Psoas muscle (tissue), 8 donors: ENCODE measurements around the gene STON1. TPM values are rescaled to one million over a fixed set of nuclear protein-coding genes. Genes with fewer than 3 reads are reported as not detected.

ENCODE experiments used
- ATAC-seq, 4 donors: fragments of 200-7000 bp; cut with Tn5 transposase; one replicate each; pipeline ENCODE4 v1.9.1; 2020; ENCODE audit warnings: moderate library complexity in 3 of 4, mild to moderate bottlenecking in 2 of 4
- DNase-seq, 2 donors: peaks; one replicate each; pipeline ENCODE4 v3.0.0-alpha.2; 2020
- H3K27ac ChIP-seq: fragments of 200-600 bp; one replicate; pipeline ENCODE4 v1.8.0; 2022
- H3K27me3 ChIP-seq, 3 donors: fragments of 200-600 bp in 1 of 3; one replicate each; pipeline versions ENCODE4 v1.6.1 to v1.8.0; 2013 to 2022; ENCODE audit warnings: low read length in 2 of 3, mild to moderate bottlenecking in 2 of 3, moderate library complexity in 1 of 3; ENCODE audit not compliant: insufficient read depth in 3 of 3
- H3K36me3 ChIP-seq, 2 donors: fragments of 200-600 bp in 1 of 2; one replicate each; pipeline versions ENCODE4 v1.6.1 to v1.8.0; 2013 to 2022; ENCODE audit warnings: low read depth in 1 of 2, mild to moderate bottlenecking in 1 of 2, moderate library complexity in 1 of 2; ENCODE audit not compliant: insufficient read depth in 1 of 2
- H3K4me1 ChIP-seq: fragments of 200-600 bp; one replicate; pipeline ENCODE4 v1.8.0; 2022
- H3K4me3 ChIP-seq: fragments of 200-600 bp; one replicate; pipeline ENCODE4 v1.8.0; 2022; ENCODE audit warnings: mild to moderate bottlenecking
- H3K9me3 ChIP-seq: fragments of 200-600 bp; one replicate; pipeline ENCODE4 v1.8.0; 2022
- CTCF ChIP-seq: fragments of 200-600 bp; IDR thresholded peaks from one replicate; pipeline ENCODE4 v1.8.0; 2022; ENCODE audit warnings: antibody characterized with exemption
- WGBS, 3 donors: extraction: QIAGEN DNeasy Blood & Tissue Kit; methylation state at CpG; one replicate each; pipeline versions ENCODE4 v1.1.6 to v1.1.7; 2013; 5-methylcytosine and 5-hydroxymethylcytosine counted together
- intact Hi-C, 2 donors: fragments of 100-400 bp; cut with DNase I; formaldehyde crosslinking; loops; one replicate each; pipeline versions ENCODE4 v1.11.0 to v1.14.2; 2022
- polyA plus RNA-seq, 3 donors: library from polyadenylated mRNA; stranded (reverse); fragments of 200-250 nt; gene quantifications; one replicate each; pipeline ENCODE4 v1.2.3, GENCODE V29; 2013
- total RNA-seq, 4 donors: library from RNA; stranded (reverse); fragmentation: NEBNext Ultra II Directional in 2 of 4; extraction: Animal tissue kit (Norgen Biotek cat#: 25700) in 2 of 4; gene quantifications; one replicate each; pipeline versions ENCODE4 v1.2.1 to v1.2.4, GENCODE V29; 2021 to 2023
- donor health status: healthy with polysubstance abuse.
- donor health status: DM: no; HTN: no; CAD: no; lungs with moderate emphysema.
- donor health status: Bipolar disorder and iron deficiency.
- donor health status: healthy.
- donor health status: DM: yes; HTN: yes; CAD: no.
- donor health status: DM: no; HTN: no; CAD: no.
- donor health status: DM: no; HTN: no; CAD: no.
- donor health status: DM: yes; HTN: yes; CAD: no.

Gene STON1
- total and polyA plus RNA-seq, 7 donors: 0.98 to 5.6 (median 1.8) TPM

DNA sequence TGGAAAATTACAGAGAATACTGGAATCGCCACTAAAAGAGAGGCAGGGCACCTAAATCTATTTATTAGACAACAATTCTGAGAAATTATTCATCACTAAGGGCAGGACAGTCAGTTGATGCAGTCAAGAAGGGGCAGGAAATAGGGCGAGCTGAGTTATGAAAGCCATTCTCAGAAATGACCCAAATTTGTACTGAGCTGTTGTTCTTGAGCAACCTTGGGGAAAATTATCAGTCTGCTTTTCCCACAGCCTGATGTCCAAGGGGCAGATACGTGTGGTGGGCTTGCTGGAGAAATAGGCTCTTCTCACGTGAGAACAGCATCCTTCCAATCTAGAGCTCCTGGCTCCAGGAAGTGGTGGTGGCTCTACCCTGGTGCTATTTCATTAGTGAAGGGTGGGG is 38.6 kb downstream of the STON1 start:
- no peak for TF ChIP-seq CTCF
- Histone ChIP-seq H3K4me1 (no peaks in the 10 kb centered on the region), H3K9me3 (no peaks in the 10 kb centered on the region), H3K36me3 (no peaks in the 10 kb centered on the region), H3K4me3 (no peak overlapping the region), H3K27me3 (no peaks in the 10 kb centered on the region), H3K27ac (no peak overlapping the region)
- ATAC-seq (no peak), DNase-seq (no peak)
- WGBS, 3 donors: 75 to 92% (median 89%) methylated on average over 4 of the region's 4 CpGs
- intact Hi-C loops: no loop called here

DNA sequence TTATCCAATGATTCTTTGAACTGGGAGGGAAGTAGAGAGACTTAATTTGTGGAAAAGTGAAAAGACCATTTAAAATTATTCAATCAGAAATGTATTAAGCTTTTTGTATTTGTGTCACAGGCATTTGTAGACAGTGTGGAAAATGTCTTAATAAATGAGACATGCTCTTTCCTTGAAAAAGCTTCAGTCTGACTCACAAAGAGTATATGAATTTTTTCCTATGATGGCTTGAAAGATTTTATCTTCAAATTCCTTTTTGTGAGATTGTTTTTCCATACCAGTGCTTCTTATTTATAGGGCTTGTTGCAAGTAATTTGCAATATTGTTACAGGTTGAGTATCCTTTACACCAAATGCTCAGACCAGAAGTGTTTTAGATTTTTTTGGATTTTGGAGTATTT is 39.5 kb downstream of the STON1 start:
- no peak for TF ChIP-seq CTCF
- intact Hi-C loops: no loop called here
- Histone ChIP-seq H3K36me3 (no peaks in the 10 kb centered on the region), H3K27me3 (no peaks in the 10 kb centered on the region), H3K4me1 (no peaks in the 10 kb centered on the region), H3K4me3 (no peak overlapping the region), H3K27ac (no peak overlapping the region), H3K9me3 (no peaks in the 10 kb centered on the region)
- DNase-seq: no peak
- ATAC-seq: no peak

DNA sequence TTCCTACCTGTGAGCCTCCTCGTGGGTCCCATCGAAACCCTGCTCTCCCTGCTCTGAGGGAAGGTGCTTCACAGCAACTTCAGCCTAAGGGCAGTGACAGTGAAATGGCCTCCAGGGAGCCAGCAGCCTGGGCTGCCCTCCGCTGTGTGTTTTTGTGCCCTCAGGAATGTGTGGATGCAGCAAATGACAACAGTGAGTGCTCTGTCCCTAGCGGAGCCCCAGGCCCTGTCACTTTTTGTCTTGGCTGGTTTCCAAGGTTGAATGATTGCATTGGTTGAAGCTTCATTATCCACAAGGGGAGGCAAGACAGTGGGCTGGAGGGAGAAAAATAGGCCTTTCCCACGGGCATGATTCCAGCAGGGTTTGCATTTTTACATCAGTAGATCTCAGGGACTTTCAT is 42.9 kb downstream of the STON1 start:
- ATAC-seq (no peak), DNase-seq (no peak)
- Histone ChIP-seq H3K4me3 (no peak overlapping the region), H3K36me3 (no peaks in the 10 kb centered on the region), H3K27me3 (no peaks in the 10 kb centered on the region), H3K4me1 (no peaks in the 10 kb centered on the region), H3K27ac (no peak overlapping the region), H3K9me3 (no peaks in the 10 kb centered on the region)
- WGBS, 3 donors: 61 to 73% (median 70%) methylated on average over 5 of the region's 5 CpGs
- TF ChIP-seq CTCF: no peak
- intact Hi-C loops: no loop called here

- Histone ChIP-seq H3K9me3 (no peaks in the 10 kb centered on the region), H3K27ac (no peak overlapping the region), H3K27me3 (no peaks in the 10 kb centered on the region), H3K4me3 (no peak overlapping the region), H3K4me1 (no peaks in the 10 kb centered on the region), H3K36me3 (no peaks in the 10 kb centered on the region)
- ATAC-seq: no peak
- WGBS, 3 donors: 80 to 84% (median 83%) methylated on average over 9 of the region's 9 CpGs
- TF ChIP-seq CTCF: no peak
- intact Hi-C loops: no loop called here
- DNase-seq: no peak
Observed at GRCh38 chr2:48574353-48575287, 44.7 kb downstream of the STON1 start.
